Measurements from ENCODE around the gene MRPL58.

DNA sequence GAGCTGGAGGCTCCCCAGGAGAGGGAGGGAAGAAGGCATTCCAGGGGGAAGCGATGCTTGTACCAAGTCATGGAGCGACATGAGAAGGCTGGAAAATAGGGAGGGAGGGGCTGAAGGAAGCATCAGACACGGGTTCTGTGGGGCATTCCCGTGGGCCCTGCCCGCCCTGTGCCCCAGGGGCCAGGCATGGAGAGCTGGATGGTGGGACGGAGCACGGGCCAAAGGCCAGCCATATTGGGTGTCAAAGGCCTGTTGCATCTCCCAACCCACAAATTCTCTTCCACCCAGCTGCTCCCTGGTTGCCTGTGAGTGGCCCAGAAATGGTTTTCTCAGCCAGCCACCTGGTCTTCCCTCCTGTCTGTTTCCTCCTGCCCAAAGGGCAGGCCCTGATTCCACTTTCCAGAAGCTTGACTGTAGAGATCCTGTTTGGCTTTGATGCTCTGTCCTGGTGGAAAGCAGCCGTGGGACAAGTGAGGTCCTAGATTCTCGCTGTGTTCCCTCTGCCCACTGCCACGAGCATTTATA lies 21.8 kb upstream of the MRPL58 start:
- TF ChIP-seq, protein P1, sequence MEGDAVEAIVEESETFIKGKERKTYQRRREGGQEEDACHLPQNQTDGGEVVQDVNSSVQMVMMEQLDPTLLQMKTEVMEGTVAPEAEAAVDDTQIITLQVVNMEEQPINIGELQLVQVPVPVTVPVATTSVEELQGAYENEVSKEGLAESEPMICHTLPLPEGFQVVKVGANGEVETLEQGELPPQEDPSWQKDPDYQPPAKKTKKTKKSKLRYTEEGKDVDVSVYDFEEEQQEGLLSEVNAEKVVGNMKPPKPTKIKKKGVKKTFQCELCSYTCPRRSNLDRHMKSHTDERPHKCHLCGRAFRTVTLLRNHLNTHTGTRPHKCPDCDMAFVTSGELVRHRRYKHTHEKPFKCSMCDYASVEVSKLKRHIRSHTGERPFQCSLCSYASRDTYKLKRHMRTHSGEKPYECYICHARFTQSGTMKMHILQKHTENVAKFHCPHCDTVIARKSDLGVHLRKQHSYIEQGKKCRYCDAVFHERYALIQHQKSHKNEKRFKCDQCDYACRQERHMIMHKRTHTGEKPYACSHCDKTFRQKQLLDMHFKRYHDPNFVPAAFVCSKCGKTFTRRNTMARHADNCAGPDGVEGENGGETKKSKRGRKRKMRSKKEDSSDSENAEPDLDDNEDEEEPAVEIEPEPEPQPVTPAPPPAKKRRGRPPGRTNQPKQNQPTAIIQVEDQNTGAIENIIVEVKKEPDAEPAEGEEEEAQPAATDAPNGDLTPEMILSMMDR (optimal IDR thresholded peaks at IDR 0.05 in 1 of 3, IDR thresholded peaks at IDR 0.05 in 1 of 3, conservative IDR thresholded peaks at IDR 0.05 in 1 of 3; ENCODE audit: extremely low read depth in 1 of 3, insufficient read depth in 2 of 3, low read length in 3 of 3), result no peak
- TF ChIP-seq EZH2 (IDR thresholded peaks at IDR 0.05; ENCODE audit: low read length), result no peak

Measured in keratinocyte (primary cell).